Spleen (tissue), 11 donors: ENCODE measurements around the gene PNCK. TPM values are rescaled to one million over a fixed set of nuclear protein-coding genes. Genes with fewer than 3 reads are reported as not detected.
"Not testable (repeated sequence)": the region's sequence is repeated elsewhere in the genome, so short reads cannot be mapped to it uniquely, and the experiment has no call there.

ENCODE experiments used
- DNase-seq: peaks from one replicate; pipeline ENCODE4 v3.0.0-alpha.2; 2020
- H3K27ac ChIP-seq, 8 donors: fragments of 200-600 bp; sonication (generic) in 7 of 8; 1 replicate in 4 of 8; 2 replicates in 4 of 8; pipeline versions ENCODE4 v1.5.0 to v1.8.0; 2016 to 2021; ENCODE audit warnings: inconsistent platforms in 4 of 8, mild to moderate bottlenecking in 4 of 8, moderate library complexity in 1 of 8
- H3K27me3 ChIP-seq, 7 donors: fragments of 200-600 bp; sonication (generic) in 6 of 7; replicated peaks in 1 of 7; 1 replicate in 4 of 7; 2 replicates in 3 of 7; pipeline versions ENCODE4 v1.5.0 to v1.8.0; 2016 to 2021; ENCODE audit warnings: inconsistent platforms in 3 of 7, mild to moderate bottlenecking in 1 of 7
- H3K36me3 ChIP-seq, 6 donors: fragments of 200-600 bp; sonication (generic) in 5 of 6; 1 replicate in 4 of 6; 2 replicates in 2 of 6; pipeline versions ENCODE4 v1.5.0 to v1.8.0; 2016 to 2021; ENCODE audit warnings: inconsistent platforms in 2 of 6
- H3K4me1 ChIP-seq, 6 donors: fragments of 200-600 bp; sonication (generic) in 5 of 6; 1 replicate in 3 of 6; 2 replicates in 3 of 6; pipeline versions ENCODE4 v1.5.0 to v1.8.0; 2016 to 2021; ENCODE audit warnings: inconsistent platforms in 3 of 6
- H3K4me3 ChIP-seq, 8 donors: fragments of 200-600 bp; sonication (generic) in 7 of 8; 1 replicate in 4 of 8; 2 replicates in 4 of 8; pipeline versions ENCODE4 v1.5.0 to v1.8.0; 2016 to 2021; ENCODE audit warnings: inconsistent platforms in 4 of 8, mild to moderate bottlenecking in 4 of 8, moderate library complexity in 2 of 8
- H3K9me3 ChIP-seq, 8 donors: fragments of 200-600 bp; sonication (generic) in 7 of 8; 1 replicate in 4 of 8; 2 replicates in 4 of 8; pipeline versions ENCODE4 v1.5.0 to v1.8.0; 2016 to 2021; ENCODE audit warnings: inconsistent platforms in 4 of 8
- POLR2A ChIP-seq, 3 donors: fragments of 450-650 bp; IDR thresholded peaks; one replicate each; pipeline ENCODE4 v1.5.1; 2017; ENCODE audit warnings: antibody characterized with exemption in 3 of 3, mild to moderate bottlenecking in 1 of 3
- POLR2AphosphoS5 ChIP-seq, 3 donors: sonication (generic); formaldehyde crosslinking; IDR thresholded peaks; one replicate each; pipeline ENCODE4 v1.5.1; 2017; ENCODE audit warnings: antibody characterized with exemption in 3 of 3
- WGBS, 5 donors: extraction: QIAGEN DNeasy Blood & Tissue Kit in 3 of 5; methylation state at CpG; one replicate each; pipeline versions ENCODE4 v1.1.5 to v1.1.7; 2013 to 2018; 5-methylcytosine and 5-hydroxymethylcytosine counted together
- intact Hi-C: fragments of 100-400 bp; cut with DNase I; formaldehyde crosslinking; loops from one replicate; pipeline ENCODE4 v1.15.0; 2023; ENCODE audit warnings: low total_unique reads
- polyA plus RNA-seq, 3 donors: library from polyadenylated mRNA; stranded (reverse); fragments of 200-250 nt; gene quantifications; one replicate each; pipeline ENCODE4 v1.2.1, GENCODE V29; 2013
- total RNA-seq, 7 donors: library from RNA; depleted of rRNA in 3 of 7; stranded (reverse); fragments of >200 nt in 3 of 7; fragmentation: NEBNext Ultra II Directional in 4 of 7; extraction: Animal tissue kit (Norgen Biotek cat#: 25700) in 4 of 7; gene quantifications; one replicate each; pipeline versions ENCODE4 v1.1.0 to v1.2.1, GENCODE V29; 2016 to 2021
- TF ChIP-seq, protein P1 (sequence below), 11 experiments: fragments of 200-600 bp in 7 of 11; fragments of 450-650 bp in 4 of 11; sonication (generic) in 4 of 11; IDR thresholded peaks in 8 of 11; conservative IDR thresholded peaks in 3 of 11; 1 replicate in 7 of 11; 2 replicates in 4 of 11; pipeline versions ENCODE4 v1.4.0 to v1.8.0; 2016 to 2021; ENCODE audit warnings: antibody characterized with exemption in 11 of 11, inconsistent platforms in 4 of 11, mild to moderate bottlenecking in 1 of 11
- donor health status: healthy with polysubstance abuse.
- donor health status: DM: no; HTN: no; CAD: no; lungs with moderate emphysema.
- donor health status: DM: no; HTN: no; CAD: no.
- donor health status: Bipolar disorder and iron deficiency.
- donor health status: healthy.
- donor health status: DM: no; HTN: no; CAD: no.
- donor health status: DM: yes; HTN: yes; CAD: no.

Gene PNCK
- total and polyA plus RNA-seq, 10 donors = 0.18 to 1.2 (median 0.54) TPM; not detected in 4

GRCh38 chrX:153708415-153708814, 34.8 kb upstream of the PNCK start:
- H3K4me1 ChIP-seq = peaks cover 0 to 6% (median 0%) of the 10 kb centered on the region in 6 donors
- DNase-seq = peak; percentile 81
- intact Hi-C loops = no loop called here
- no peak overlapping the region for H3K27ac ChIP-seq
- H3K27me3 ChIP-seq = peaks cover 0 to 6% (median 0%) of the 10 kb centered on the region in 7 donors
- TF ChIP-seq, protein P1, sequence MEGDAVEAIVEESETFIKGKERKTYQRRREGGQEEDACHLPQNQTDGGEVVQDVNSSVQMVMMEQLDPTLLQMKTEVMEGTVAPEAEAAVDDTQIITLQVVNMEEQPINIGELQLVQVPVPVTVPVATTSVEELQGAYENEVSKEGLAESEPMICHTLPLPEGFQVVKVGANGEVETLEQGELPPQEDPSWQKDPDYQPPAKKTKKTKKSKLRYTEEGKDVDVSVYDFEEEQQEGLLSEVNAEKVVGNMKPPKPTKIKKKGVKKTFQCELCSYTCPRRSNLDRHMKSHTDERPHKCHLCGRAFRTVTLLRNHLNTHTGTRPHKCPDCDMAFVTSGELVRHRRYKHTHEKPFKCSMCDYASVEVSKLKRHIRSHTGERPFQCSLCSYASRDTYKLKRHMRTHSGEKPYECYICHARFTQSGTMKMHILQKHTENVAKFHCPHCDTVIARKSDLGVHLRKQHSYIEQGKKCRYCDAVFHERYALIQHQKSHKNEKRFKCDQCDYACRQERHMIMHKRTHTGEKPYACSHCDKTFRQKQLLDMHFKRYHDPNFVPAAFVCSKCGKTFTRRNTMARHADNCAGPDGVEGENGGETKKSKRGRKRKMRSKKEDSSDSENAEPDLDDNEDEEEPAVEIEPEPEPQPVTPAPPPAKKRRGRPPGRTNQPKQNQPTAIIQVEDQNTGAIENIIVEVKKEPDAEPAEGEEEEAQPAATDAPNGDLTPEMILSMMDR (IDR thresholded peaks at IDR 0.05 in 8 of 11, conservative IDR thresholded peaks at IDR 0.05 in 3 of 11) = peak in 10 of 11 experiments; percentile 16 to 66 (median 46)
- no peak for TF ChIP-seq POLR2AphosphoS5 (IDR thresholded peaks at IDR 0.05)
- no peak overlapping the region for H3K4me3 ChIP-seq
- 21 to 43% (median 42%) methylated on average over 13 of the region's 13 CpGs for WGBS, 5 donors
- H3K9me3 ChIP-seq = no peaks in the 10 kb centered on the region
- peaks cover 0 to 89% (median 9%) of the 10 kb centered on the region in 6 donors for H3K36me3 ChIP-seq

GRCh38 chrX:153707406-153707805, 33.8 kb upstream of the PNCK start:
- intact Hi-C loops = no loop called here
- no peak for DNase-seq
- H3K9me3 ChIP-seq = no peaks in the 10 kb centered on the region
- peaks cover 0 to 89% (median 16%) of the 10 kb centered on the region in 6 donors for H3K36me3 ChIP-seq
- H3K4me3 ChIP-seq = no peak overlapping the region
- H3K4me1 ChIP-seq = peaks cover 0 to 6% (median 0%) of the 10 kb centered on the region in 6 donors
- TF ChIP-seq POLR2A (IDR thresholded peaks at IDR 0.05) (no peak), POLR2AphosphoS5 (IDR thresholded peaks at IDR 0.05) (no peak)
- TF ChIP-seq, protein P1 (IDR thresholded peaks at IDR 0.05 in 8 of 11, conservative IDR thresholded peaks at IDR 0.05 in 3 of 11) = no peak
- peaks cover 0 to 6% (median 0%) of the 10 kb centered on the region in 7 donors for H3K27me3 ChIP-seq
- 87 to 98% (median 91%) methylated on average over 5 to 6 of the region's 6 CpGs for WGBS, 5 donors
- H3K27ac ChIP-seq = no peak overlapping the region

DNA sequence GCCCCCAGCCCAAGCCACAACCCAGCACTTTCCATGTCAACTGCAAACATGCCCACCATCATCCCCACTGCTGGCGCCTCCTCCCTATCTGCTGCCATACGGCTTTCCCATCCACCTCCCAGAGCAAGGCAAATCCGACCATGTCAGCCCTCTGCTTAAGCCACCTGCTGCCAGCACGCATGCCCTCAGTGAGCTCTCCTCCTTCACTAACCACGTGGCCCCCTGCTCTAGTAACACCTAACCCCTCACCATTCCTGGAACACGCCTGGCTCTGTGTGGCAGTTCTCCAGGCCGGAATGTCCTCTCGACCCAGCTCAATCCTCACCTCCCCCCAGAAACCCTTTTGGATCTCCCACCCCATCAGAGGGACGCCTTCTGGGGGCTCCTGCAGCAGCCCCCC, 33.2 kb upstream of the PNCK start:
- WGBS, 5 donors = 80 to 96% (median 94%) methylated on average over 8 to 9 of the region's 9 CpGs
- peaks cover 0 to 89% (median 19%) of the 10 kb centered on the region in 6 donors for H3K36me3 ChIP-seq
- intact Hi-C loops = no loop called here
- H3K9me3 ChIP-seq = no peaks in the 10 kb centered on the region
- TF ChIP-seq POLR2AphosphoS5 (IDR thresholded peaks at IDR 0.05) (no peak), POLR2A (IDR thresholded peaks at IDR 0.05) (no peak)
- TF ChIP-seq, protein P1 (IDR thresholded peaks at IDR 0.05 in 8 of 11, conservative IDR thresholded peaks at IDR 0.05 in 3 of 11) = no peak
- no peak for DNase-seq
- peaks cover 0 to 6% (median 0%) of the 10 kb centered on the region in 6 donors for H3K4me1 ChIP-seq
- H3K27ac ChIP-seq = no peak overlapping the region
- H3K27me3 ChIP-seq = peaks cover 0 to 6% (median 0%) of the 10 kb centered on the region in 7 donors
- H3K4me3 ChIP-seq = no peak overlapping the region

DNA sequence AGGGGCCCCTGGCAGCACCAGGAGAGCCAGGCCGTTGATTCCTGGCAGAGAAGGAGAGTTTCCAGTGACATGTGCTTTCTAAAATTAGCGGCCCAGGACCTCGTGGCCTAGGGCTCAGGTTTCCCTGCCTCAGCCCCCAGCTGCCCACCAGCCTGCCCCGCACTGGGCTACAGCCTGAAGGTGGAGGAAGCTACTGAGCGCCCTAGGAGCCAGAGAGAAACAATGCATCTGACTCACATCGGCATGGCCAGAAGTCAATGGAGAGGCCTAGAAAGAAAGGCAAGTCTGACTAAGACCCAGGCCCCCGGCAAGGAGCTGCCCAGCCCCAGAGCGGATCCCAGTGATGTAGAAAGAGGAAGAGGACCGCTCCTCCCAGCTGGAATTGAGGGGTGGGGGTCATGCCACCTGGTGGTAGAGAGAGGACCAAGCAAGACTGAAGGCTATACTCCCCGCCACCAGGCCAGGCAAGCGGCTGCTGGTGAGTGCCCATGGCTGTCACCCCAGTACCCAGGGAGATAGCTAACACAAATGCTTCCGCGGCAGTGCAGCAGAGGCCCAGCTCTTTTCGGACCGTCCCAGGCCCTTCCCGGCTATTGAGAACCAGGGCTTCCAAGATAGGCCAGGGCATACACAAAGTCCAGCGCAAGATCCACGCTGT, 31.9 kb upstream of the PNCK start:
- H3K4me3 ChIP-seq, H3K4me1 ChIP-seq, H3K27me3 ChIP-seq, intact Hi-C loops, H3K9me3 ChIP-seq, H3K27ac ChIP-seq, DNase-seq: not testable (repeated sequence)
- WGBS, 5 donors = 84 to 95% (median 90%) methylated on average over 8 to 18 of the region's 18 CpGs
- peaks cover 0 to 89% (median 26%) of the 10 kb centered on the region in 6 donors for H3K36me3 ChIP-seq

DNA sequence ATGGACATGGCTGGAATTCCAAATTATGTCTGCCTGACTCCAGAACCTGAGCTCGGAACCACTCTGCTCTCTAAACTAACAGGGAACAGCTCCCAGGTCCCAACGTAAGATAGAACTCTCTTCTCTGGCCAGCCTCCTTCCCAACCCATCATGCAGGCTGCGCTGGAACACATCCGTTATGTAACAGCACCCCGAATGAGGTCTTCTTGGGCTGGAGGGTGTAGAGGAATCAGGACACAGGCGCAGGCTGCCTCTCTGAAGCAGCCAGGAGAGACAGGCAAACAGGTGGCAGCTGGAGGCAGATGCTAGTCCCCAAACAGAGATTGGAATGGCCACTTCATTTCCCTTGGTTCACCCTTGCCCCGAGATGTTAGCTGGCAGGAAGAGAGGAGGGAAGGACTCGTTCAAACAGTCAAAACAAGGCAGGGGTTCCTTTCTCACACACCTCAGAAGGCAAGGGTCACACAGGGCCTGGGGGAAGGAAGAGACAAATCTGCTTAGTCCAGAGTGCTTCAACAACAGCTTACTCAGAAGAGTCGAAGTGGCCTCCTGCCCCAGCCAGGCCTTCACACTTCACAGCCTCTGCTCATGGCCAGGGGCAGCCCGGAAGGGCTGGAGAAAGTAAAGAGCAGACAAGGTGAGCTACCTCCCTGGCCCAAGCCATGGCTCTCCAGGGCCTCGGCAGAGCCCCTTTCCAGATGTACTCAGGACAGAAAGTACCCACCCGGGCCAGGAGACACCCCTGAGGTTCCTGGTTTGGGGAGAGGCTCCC, 31.2 kb upstream of the PNCK start:
- H3K4me3 ChIP-seq, H3K27me3 ChIP-seq, H3K9me3 ChIP-seq, intact Hi-C loops, H3K4me1 ChIP-seq, H3K27ac ChIP-seq, DNase-seq: not testable (repeated sequence)
- WGBS, 5 donors = 80 to 94% (median 89%) methylated on average over 3 to 11 of the region's 12 CpGs
- peaks cover 0 to 89% (median 26%) of the 10 kb centered on the region in 6 donors for H3K36me3 ChIP-seq
